ENCODE measurements around the gene SPOCK1. TPM values are rescaled to one million over a fixed set of nuclear protein-coding genes. Genes with fewer than 3 reads are reported as not detected.

SPOCK1 gene
- total RNA-seq, 1 experiment from 2014 or later, result 10.9 TPM

GRCh38 chr5:137305971-137306602, 193.0 kb downstream of the SPOCK1 start:
- no peaks in the 10 kb centered on the region for H3K9me3 ChIP-seq (ENCODE audit: control insufficient read depth, low read depth, low read length)
- no peak overlapping the region for H3K9ac ChIP-seq (ENCODE audit: extremely low read depth, insufficient read length, low read length)
- no peak overlapping the region for H2BK5ac ChIP-seq (ENCODE audit: insufficient read length, low read length)
- no peak overlapping the region for H4K91ac ChIP-seq (ENCODE audit: insufficient read length, low read depth, low read length)
- Mint-ChIP-seq H3K9me3 (no peaks in the 10 kb centered on the region), H3K36me3 (ENCODE audit: insufficient read depth in 1 of 3, low read depth in 3 of 3) (no peaks in the 10 kb centered on the region), H3K27me3 (ENCODE audit: low read depth) (no peaks in the 10 kb centered on the region), H3K27ac (no peak overlapping the region), H3K4me3 (no peak overlapping the region), H3K4me1 (peaks cover 30 to 38% of the 10 kb centered on the region in 2 experiments)
- peaks cover 2% of the 10 kb centered on the region; the same call in 1 of the 2 replicates for H3K27me3 ChIP-seq (ENCODE audit: insufficient read depth, low read length)
- no peak overlapping the region for H3K23ac ChIP-seq (ENCODE audit: insufficient read length, low read depth, low read length)
- H3K79me2 ChIP-seq (ENCODE audit: insufficient read depth, low read length), result no peaks in the 10 kb centered on the region
- H3K27ac ChIP-seq (ENCODE audit: insufficient read length, low read depth, low read length), result no peak overlapping the region
- H2BK20ac ChIP-seq (ENCODE audit: low read depth, low read length, poor library complexity, severe bottlenecking), result no peak overlapping the region
- no peak overlapping the region for H2BK15ac ChIP-seq (ENCODE audit: low read depth, low read length)
- H2BK120ac ChIP-seq (ENCODE audit: low read depth, low read length, poor library complexity, severe bottlenecking), result no peak overlapping the region
- H3T11ph ChIP-seq (ENCODE audit: low read length), result no peak overlapping the region
- H2AK5ac ChIP-seq (ENCODE audit: insufficient read length, low read length), result no peak overlapping the region
- DNase-seq, result no peak
- no peak overlapping the region for H3K14ac ChIP-seq (ENCODE audit: insufficient read depth, low read length)
- no peak overlapping the region for H2AFZ ChIP-seq (ENCODE audit: low read length)
- no peak overlapping the region for H3K4me2 ChIP-seq (ENCODE audit: insufficient read depth, insufficient read length, low read length)
- H3K4ac ChIP-seq (ENCODE audit: low read depth, low read length), result no peak overlapping the region
- no peak overlapping the region for H3K56ac ChIP-seq (ENCODE audit: insufficient read length, low read depth, low read length)
- TF ChIP-seq CTCF (conservative IDR thresholded peaks at IDR 0.05), result no peak
- H4K20me1 ChIP-seq (ENCODE audit: control insufficient read depth, insufficient read depth, insufficient read length), result no peaks in the 10 kb centered on the region
- H3K23me2 ChIP-seq (ENCODE audit: insufficient read length, low read depth, low read length, poor library complexity, severe bottlenecking), result no peaks in the 10 kb centered on the region
- H4K8ac ChIP-seq (replicated peaks; ENCODE audit: insufficient read length, low read depth, low read length), result no peak overlapping the region
- no peak overlapping the region for H2BK12ac ChIP-seq (ENCODE audit: insufficient read length, low read depth, low read length)
- peaks cover 7% of the 10 kb centered on the region; the same call in 1 of the 2 replicates for H3K4me1 ChIP-seq (ENCODE audit: insufficient read depth, low read length)
- no peak overlapping the region for H4K5ac ChIP-seq (ENCODE audit: insufficient read length, low read depth, low read length)
- H3K79me1 ChIP-seq (ENCODE audit: insufficient read depth, low read depth, low read length, poor library complexity, severe bottlenecking), result no peaks in the 10 kb centered on the region
- WGBS (ENCODE audit: extremely low coverage, insufficient read length, low lambda C conversion rate), result no CpG with 5 or more reads among the region's 8 CpGs
- H3K18ac ChIP-seq (ENCODE audit: insufficient read length, low read depth, low read length), result no peak overlapping the region

All from H9 (cell line).